C4-2B (cell line): Measurements from ENCODE around the gene PROP1.
"Not testable (repeated sequence)": the region's sequence is repeated elsewhere in the genome, so short reads cannot be mapped to it uniquely, and the experiment has no call there.

Experiments used
- CTCF ChIP-seq: fragments of 450-650 bp; conservative IDR thresholded peaks from 2 replicates; pipeline ENCODE4 v1.5.1; 2017; ENCODE audit warnings: mild to moderate bottlenecking
- ZFX ChIP-seq: fragments of 450-650 bp; IDR thresholded peaks from 2 replicates; pipeline ENCODE4 v1.6.1; 2017

GRCh38 chr5:177977600-177977999 lies 18.4 kb downstream of the PROP1 start:
- not testable (repeated sequence) for TF ChIP-seq CTCF, ZFX
